ENCODE data around the gene SLC16A10.

SLC16A10 gene

DNA sequence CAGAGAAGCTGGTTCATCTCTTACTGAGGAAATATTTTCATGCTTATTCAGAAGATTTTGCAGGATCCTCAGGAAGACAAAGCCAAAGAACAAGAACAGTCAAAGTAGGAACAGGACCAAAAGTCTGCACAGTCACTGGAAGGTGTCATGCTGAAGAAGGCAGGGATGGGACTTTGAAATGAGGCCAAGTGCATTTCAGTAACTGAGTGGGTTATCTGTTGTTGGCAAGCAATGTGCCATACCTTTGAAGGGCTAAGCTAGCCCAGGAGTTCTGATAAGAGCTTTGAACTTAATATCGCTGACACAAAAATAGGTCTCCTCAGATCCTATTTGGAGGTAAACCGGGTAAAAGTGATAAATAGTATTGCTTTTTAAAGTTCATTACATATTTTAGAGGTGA is 31.5 kb downstream of the SLC16A10 start:
- DNase-seq (ENCODE audit: extremely low read depth, insufficient read length) = no peak
- H3K4me3 ChIP-seq (replicated peaks; ENCODE audit: low read depth, low read length) = no peak overlapping the region
- TF ChIP-seq, protein P1, sequence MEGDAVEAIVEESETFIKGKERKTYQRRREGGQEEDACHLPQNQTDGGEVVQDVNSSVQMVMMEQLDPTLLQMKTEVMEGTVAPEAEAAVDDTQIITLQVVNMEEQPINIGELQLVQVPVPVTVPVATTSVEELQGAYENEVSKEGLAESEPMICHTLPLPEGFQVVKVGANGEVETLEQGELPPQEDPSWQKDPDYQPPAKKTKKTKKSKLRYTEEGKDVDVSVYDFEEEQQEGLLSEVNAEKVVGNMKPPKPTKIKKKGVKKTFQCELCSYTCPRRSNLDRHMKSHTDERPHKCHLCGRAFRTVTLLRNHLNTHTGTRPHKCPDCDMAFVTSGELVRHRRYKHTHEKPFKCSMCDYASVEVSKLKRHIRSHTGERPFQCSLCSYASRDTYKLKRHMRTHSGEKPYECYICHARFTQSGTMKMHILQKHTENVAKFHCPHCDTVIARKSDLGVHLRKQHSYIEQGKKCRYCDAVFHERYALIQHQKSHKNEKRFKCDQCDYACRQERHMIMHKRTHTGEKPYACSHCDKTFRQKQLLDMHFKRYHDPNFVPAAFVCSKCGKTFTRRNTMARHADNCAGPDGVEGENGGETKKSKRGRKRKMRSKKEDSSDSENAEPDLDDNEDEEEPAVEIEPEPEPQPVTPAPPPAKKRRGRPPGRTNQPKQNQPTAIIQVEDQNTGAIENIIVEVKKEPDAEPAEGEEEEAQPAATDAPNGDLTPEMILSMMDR (IDR thresholded peaks at IDR 0.05; ENCODE audit: insufficient read depth, low read length, poor library complexity, severe bottlenecking) = no peak
- H3K27me3 ChIP-seq (replicated peaks; ENCODE audit: control insufficient read depth, insufficient read depth, low read length) = no peaks in the 10 kb centered on the region
- no peaks in the 10 kb centered on the region for H3K36me3 ChIP-seq (ENCODE audit: control insufficient read depth, insufficient read depth, low read length)

DNA sequence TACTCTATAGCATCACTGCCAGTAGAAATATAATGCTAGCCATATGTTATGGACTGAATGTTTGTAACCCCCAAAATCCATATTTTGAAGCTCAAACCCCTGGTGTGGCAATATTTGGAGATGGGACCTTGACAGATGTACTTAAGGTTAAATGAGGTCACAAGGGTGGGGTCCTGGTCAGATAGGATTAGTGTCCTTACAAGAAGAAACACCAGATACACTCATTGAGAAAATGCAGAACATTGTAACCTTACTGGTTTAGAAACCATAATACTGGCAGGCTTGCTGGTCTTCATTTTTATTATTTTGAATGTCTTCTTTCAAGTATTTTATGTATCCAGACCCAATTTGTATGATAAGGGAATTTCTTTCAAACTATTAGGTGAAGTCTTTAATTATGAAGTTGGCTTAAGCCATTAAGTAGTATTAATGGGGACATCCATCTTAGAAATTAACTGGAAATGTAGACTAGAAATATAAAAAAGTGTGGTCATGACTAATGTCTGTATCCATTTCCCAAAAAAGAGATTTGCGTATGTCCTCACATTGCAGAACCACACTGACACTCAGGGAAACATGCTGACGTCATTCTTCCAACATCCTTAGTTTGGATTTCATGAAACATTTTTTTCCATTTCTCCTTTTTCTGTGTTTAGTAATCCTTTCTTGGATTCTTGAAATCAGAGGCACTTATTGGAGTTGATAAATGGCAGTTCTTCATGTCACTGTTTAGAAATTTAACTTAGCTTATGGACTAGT is 32.4 kb downstream of the SLC16A10 start:
- Histone ChIP-seq H3K36me3 (ENCODE audit: control insufficient read depth, insufficient read depth, low read length) (no peaks in the 10 kb centered on the region), H3K27me3 (replicated peaks; ENCODE audit: control insufficient read depth, insufficient read depth, low read length) (no peaks in the 10 kb centered on the region), H3K4me3 (replicated peaks; ENCODE audit: low read depth, low read length) (no peak overlapping the region)
- DNase-seq (ENCODE audit: extremely low read depth, insufficient read length) = no peak
- TF ChIP-seq, protein P1 (IDR thresholded peaks at IDR 0.05; ENCODE audit: insufficient read depth, low read length, poor library complexity, severe bottlenecking) = no peak

DNA sequence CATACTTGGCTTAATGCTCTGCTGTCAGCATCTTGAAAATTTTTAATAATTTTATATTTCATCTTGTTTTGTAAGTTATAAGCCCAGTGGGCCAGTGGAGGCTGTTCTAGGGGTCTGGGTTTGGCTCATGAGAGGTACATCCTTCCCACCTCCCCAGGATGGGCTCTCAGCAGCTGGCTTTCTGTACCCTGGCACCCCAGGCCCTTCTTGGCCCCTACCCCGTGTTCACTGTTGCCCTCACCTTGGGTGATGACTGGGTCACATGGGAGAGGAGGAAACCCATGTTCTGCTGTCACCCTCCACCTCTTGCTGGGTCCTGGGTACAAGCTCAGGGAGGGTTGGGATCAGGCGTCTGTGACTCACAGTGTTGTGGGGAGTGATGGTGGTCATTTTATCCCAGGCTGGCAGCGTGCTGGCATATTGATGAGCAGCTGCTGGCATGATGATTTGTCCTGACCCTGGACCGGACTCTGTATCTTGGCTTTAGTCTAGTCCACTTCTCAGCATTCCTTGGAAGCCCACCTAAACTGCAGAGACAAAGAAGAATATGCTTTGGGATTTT is 34.6 kb downstream of the SLC16A10 start:
- no peak for DNase-seq (ENCODE audit: extremely low read depth, insufficient read length)
- TF ChIP-seq, protein P1 (IDR thresholded peaks at IDR 0.05; ENCODE audit: insufficient read depth, low read length, poor library complexity, severe bottlenecking) = no peak
- Histone ChIP-seq H3K36me3 (ENCODE audit: control insufficient read depth, insufficient read depth, low read length) (no peaks in the 10 kb centered on the region), H3K4me3 (replicated peaks; ENCODE audit: low read depth, low read length) (no peak overlapping the region), H3K27me3 (replicated peaks; ENCODE audit: control insufficient read depth, insufficient read depth, low read length) (no peaks in the 10 kb centered on the region)

DNA sequence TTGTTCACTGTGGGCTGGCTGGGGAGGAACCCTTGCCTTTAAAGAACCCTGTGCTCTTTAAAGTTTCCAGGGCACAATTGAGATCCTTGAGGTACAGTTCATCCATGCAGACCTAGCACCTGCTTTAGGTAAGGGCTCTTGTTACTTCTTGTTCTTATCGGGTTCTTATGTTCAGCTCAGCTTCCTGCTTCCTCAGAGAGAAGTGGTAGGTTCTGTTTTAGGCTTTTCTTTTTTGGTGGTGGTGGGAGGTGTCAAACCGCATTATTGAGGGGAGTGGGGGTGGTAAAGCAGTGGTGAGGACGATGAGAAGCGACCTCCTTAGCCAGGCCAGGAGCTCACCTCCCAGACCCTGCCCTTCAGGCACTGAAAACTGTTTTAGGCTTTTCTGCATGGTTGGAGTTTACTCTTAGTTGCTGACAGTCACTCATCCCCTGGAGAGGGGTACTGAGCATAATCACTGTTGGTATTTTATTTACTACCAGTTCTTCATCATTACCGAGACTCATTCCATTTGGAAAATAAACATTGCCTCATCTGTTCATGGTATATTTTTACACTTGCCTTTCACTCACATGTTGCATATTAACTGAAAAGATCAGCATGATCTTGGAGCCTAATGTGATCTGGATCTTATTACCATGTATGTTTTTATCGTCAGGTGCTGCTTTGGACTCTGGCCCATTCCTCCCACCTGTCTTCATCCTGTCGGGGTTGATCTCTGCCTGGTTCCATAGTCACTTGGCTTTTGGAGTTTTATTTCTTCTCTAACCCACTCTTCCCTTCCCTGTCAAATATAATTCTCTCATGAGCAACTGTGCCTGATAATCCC is 35.4 kb downstream of the SLC16A10 start:
- no peak for DNase-seq (ENCODE audit: extremely low read depth, insufficient read length)
- Histone ChIP-seq H3K27me3 (replicated peaks; ENCODE audit: control insufficient read depth, insufficient read depth, low read length) (no peaks in the 10 kb centered on the region), H3K4me3 (replicated peaks; ENCODE audit: low read depth, low read length) (no peak overlapping the region), H3K36me3 (ENCODE audit: control insufficient read depth, insufficient read depth, low read length) (no peaks in the 10 kb centered on the region)
- TF ChIP-seq, protein P1 (IDR thresholded peaks at IDR 0.05; ENCODE audit: insufficient read depth, low read length, poor library complexity, severe bottlenecking) = no peak

DNA sequence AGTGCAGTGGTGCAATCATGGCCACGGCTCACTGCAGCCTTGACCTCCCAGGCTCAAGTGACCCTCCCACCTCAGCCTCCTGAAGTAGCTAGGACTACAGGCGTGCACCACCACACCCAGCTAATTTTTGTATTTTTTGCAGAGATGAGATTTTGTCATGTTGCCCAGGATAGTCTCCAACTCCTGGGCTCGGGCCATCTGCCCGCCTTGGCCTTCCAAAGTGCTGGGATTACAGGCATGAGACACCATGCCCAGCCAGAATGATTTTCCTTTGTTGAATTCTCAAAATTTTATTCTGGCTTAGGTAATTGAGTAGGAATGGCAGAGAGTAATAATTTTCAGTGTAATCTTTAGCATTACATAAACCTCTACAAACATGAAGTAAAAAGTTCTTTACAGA is 37.1 kb downstream of the SLC16A10 start:
- H3K36me3 ChIP-seq (ENCODE audit: control insufficient read depth, insufficient read depth, low read length) = no peaks in the 10 kb centered on the region
- H3K4me3 ChIP-seq (replicated peaks; ENCODE audit: low read depth, low read length) = no peak overlapping the region
- TF ChIP-seq, protein P1 (IDR thresholded peaks at IDR 0.05; ENCODE audit: insufficient read depth, low read length, poor library complexity, severe bottlenecking) = no peak
- no peaks in the 10 kb centered on the region for H3K27me3 ChIP-seq (replicated peaks; ENCODE audit: control insufficient read depth, insufficient read depth, low read length)
- no peak for DNase-seq (ENCODE audit: extremely low read depth, insufficient read length)

All from GM06990 (cell line).